Type B pancreatic cell (in vitro differentiated cells): ENCODE measurements around the gene SGO1. TPM values are rescaled to one million over a fixed set of nuclear protein-coding genes. Genes with fewer than 3 reads are reported as not detected.

Source experiments
- DNase-seq: peaks from one replicate; pipeline ENCODE4 v3.0.0; 2021; ENCODE audit warnings: mixed read lengths; ENCODE audit not compliant: unreplicated experiment; ENCODE audit errors: extremely low spot score
- H3K27ac Mint-ChIP-seq: 2 replicates; pipeline ENCODE4 v1.8.0; 2021; ENCODE audit warnings: mild to moderate bottlenecking, mixed read lengths
- H3K27me3 Mint-ChIP-seq: 2 replicates; pipeline ENCODE4 v1.8.0; 2021; ENCODE audit warnings: mixed read lengths
- H3K36me3 Mint-ChIP-seq: 2 replicates; pipeline ENCODE4 v1.8.0; 2021; ENCODE audit warnings: mixed read lengths
- H3K4me1 Mint-ChIP-seq: one replicate; pipeline ENCODE4 v1.8.0; 2021; ENCODE audit warnings: mixed read lengths; ENCODE audit not compliant: unreplicated experiment
- H3K4me3 Mint-ChIP-seq: 2 replicates; pipeline ENCODE4 v1.8.0; 2021; ENCODE audit warnings: mild to moderate bottlenecking, mixed read lengths
- H3K9me3 Mint-ChIP-seq: 2 replicates; pipeline ENCODE4 v1.8.0; 2021; ENCODE audit warnings: mixed read lengths
- CTCF ChIP-seq: fragments of 200-600 bp; sonication (generic); conservative IDR thresholded peaks from 2 replicates; pipeline ENCODE4 v1.5.0; 2021; ENCODE audit warnings: antibody characterized with exemption, mild to moderate bottlenecking
- long read RNA-seq: library from polyadenylated mRNA; unstranded; transcript quantifications from one replicate; pipeline ENCODE4 v2.0.0, GENCODE V29; 2020
- total RNA-seq: library from RNA; stranded (reverse); gene quantifications from 2 replicates; pipeline ENCODE4 v1.2.1, GENCODE V29; 2021; ENCODE audit warnings: low replicate concordance

Gene SGO1
- total RNA-seq = 8.1 and 18.8 TPM in 2 replicates
- long read RNA-seq, partial matches to known transcripts = 13 of 18 reads
- long read RNA-seq, other reads (novel, unspliced or antisense) = 3 of 18 reads

- DNase-seq = peak; percentile 98
- Mint-ChIP-seq H3K36me3 (peaks cover 4% of the 10 kb centered on the region), H3K4me3 (no peak within 1 kb of the TSS), H3K9me3 (no peaks in the 10 kb centered on the region), H3K27me3 (no peaks in the 10 kb centered on the region), H3K27ac (no peak within 1 kb of the TSS), H3K4me1 (no peaks in the 10 kb centered on the region)
- TF ChIP-seq CTCF = no peak
These were observed at the start of gene SGO1 for GRCh38 chr3:20185679-20186599. TSS of gene SGO1 (minus strand) at chr3:20186206. CDS start at chr3:20184027, 2,179 bp downstream.

- no peak for DNase-seq
- no peaks in the 10 kb centered on the region for H3K9me3 Mint-ChIP-seq
- no peak for TF ChIP-seq CTCF
- H3K4me3 Mint-ChIP-seq = no peak overlapping the region
- no peaks in the 10 kb centered on the region for H3K27me3 Mint-ChIP-seq
- no peaks in the 10 kb centered on the region for H3K36me3 Mint-ChIP-seq
- H3K27ac Mint-ChIP-seq = no peak overlapping the region
- H3K4me1 Mint-ChIP-seq = no peaks in the 10 kb centered on the region
These were observed 49.8 kb upstream of the SGO1 start for GRCh38 chr3:20235796-20236195.

GRCh38 chr3:20232906-20233780 lies 47.1 kb upstream of the SGO1 start:
- no peak for TF ChIP-seq CTCF
- H3K27ac Mint-ChIP-seq = no peak overlapping the region
- no peaks in the 10 kb centered on the region for H3K27me3 Mint-ChIP-seq
- no peak overlapping the region for H3K4me3 Mint-ChIP-seq
- H3K4me1 Mint-ChIP-seq = no peaks in the 10 kb centered on the region
- no peak for DNase-seq
- H3K36me3 Mint-ChIP-seq = no peaks in the 10 kb centered on the region
- H3K9me3 Mint-ChIP-seq = no peaks in the 10 kb centered on the region

- no peaks in the 10 kb centered on the region for H3K36me3 Mint-ChIP-seq
- peaks cover 1% of the 10 kb centered on the region for H3K4me1 Mint-ChIP-seq
- no peak for TF ChIP-seq CTCF
- no peak overlapping the region for H3K27ac Mint-ChIP-seq
- no peaks in the 10 kb centered on the region for H3K27me3 Mint-ChIP-seq
- no peak overlapping the region for H3K4me3 Mint-ChIP-seq
- H3K9me3 Mint-ChIP-seq = no peaks in the 10 kb centered on the region
- no peak for DNase-seq
These were observed 44.9 kb upstream of the SGO1 start for GRCh38 chr3:20230954-20231353.

GRCh38 chr3:20225769-20226168 lies 39.8 kb upstream of the SGO1 start:
- no peak overlapping the region for H3K27ac Mint-ChIP-seq
- peak; percentile 71 for TF ChIP-seq CTCF
- peaks cover 9% of the 10 kb centered on the region for H3K4me1 Mint-ChIP-seq
- H3K36me3 Mint-ChIP-seq = no peaks in the 10 kb centered on the region
- H3K9me3 Mint-ChIP-seq = no peaks in the 10 kb centered on the region
- H3K4me3 Mint-ChIP-seq = no peak overlapping the region
- H3K27me3 Mint-ChIP-seq = peaks cover 2% of the 10 kb centered on the region
- DNase-seq = no peak
